ENCODE data around the gene SPAG16.

SPAG16 gene

DNA sequence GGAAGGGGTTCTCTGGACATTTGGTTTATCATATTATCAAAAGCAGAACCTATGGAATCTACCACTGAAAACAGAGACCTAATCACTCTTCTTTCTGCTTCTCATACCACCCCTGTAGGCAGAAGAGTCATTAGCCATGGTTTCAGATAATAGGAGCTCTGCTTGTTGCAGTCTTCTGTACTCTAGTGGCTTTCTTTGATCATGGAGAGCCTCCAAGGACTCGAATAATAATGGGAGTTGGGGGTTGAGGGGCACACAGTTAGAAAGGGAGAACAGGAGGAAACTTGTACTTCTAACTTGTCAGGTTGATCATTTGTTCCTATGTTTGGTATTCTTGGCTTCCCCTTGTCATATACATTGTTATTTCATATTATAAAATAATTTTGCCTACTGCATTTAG, 1074.2 kb downstream of the SPAG16 start:
- DNase-seq, result no peak
- Histone ChIP-seq H3K27me3 (ENCODE audit: insufficient read depth, low read depth, severe bottlenecking) (no peaks in the 10 kb centered on the region), H3K27ac (no peak overlapping the region), H3K4me3 (ENCODE audit: low read depth, low read length) (no peak overlapping the region), H3K9me3 (ENCODE audit: severe bottlenecking) (peaks cover 8% of the 10 kb centered on the region), H3K36me3 (no peaks in the 10 kb centered on the region)
- TF ChIP-seq, protein P1, sequence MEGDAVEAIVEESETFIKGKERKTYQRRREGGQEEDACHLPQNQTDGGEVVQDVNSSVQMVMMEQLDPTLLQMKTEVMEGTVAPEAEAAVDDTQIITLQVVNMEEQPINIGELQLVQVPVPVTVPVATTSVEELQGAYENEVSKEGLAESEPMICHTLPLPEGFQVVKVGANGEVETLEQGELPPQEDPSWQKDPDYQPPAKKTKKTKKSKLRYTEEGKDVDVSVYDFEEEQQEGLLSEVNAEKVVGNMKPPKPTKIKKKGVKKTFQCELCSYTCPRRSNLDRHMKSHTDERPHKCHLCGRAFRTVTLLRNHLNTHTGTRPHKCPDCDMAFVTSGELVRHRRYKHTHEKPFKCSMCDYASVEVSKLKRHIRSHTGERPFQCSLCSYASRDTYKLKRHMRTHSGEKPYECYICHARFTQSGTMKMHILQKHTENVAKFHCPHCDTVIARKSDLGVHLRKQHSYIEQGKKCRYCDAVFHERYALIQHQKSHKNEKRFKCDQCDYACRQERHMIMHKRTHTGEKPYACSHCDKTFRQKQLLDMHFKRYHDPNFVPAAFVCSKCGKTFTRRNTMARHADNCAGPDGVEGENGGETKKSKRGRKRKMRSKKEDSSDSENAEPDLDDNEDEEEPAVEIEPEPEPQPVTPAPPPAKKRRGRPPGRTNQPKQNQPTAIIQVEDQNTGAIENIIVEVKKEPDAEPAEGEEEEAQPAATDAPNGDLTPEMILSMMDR (IDR thresholded peaks at IDR 0.05; ENCODE audit: low read depth, low read length), result no peak

DNA sequence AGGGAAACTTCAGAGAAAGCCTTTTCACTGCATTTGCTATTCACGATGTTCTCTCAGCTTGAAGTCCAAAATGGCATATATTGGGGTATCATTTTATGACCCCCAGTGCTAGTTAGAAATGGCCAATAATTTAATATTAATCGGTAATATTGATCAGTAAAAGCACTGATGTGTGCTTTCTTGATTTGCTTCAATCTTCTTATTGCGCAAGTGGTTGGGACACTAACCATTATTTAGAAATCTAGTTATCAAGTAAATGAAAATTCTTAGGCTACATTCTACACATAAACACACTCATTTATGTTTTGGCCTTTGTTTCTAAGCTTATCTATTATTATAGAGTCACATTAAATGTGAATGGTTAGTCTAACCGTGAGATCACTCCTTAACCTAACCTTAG, 1076.9 kb downstream of the SPAG16 start:
- Histone ChIP-seq H3K9me3 (ENCODE audit: severe bottlenecking) (peaks cover 8% of the 10 kb centered on the region), H3K4me3 (ENCODE audit: low read depth, low read length) (no peak overlapping the region), H3K27me3 (ENCODE audit: insufficient read depth, low read depth, severe bottlenecking) (no peaks in the 10 kb centered on the region), H3K27ac (no peak overlapping the region), H3K36me3 (no peaks in the 10 kb centered on the region)
- no peak for DNase-seq
- TF ChIP-seq, protein P1 (IDR thresholded peaks at IDR 0.05; ENCODE audit: low read depth, low read length), result no peak

DNA sequence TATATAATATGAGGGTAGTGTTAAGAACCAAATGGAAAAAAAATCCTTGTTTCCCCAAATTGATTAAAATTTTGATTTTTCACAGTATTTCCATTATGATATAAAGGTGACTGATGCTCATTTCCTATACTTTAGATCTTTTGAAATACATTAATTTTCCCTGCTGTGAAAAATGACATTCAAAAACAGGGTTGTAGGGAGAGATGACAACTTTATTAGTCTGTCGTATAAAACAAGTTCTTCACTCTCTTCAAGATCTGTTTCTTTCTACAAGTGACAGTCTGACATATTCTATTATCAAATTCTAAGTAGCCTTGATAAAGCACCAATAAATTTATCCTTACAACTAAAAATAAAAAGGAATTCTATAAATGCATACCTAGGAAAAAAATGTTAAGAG, 1081.3 kb downstream of the SPAG16 start:
- TF ChIP-seq, protein P1 (IDR thresholded peaks at IDR 0.05; ENCODE audit: low read depth, low read length), result no peak
- no peaks in the 10 kb centered on the region for H3K27me3 ChIP-seq (ENCODE audit: insufficient read depth, low read depth, severe bottlenecking)
- no peak for DNase-seq

DNA sequence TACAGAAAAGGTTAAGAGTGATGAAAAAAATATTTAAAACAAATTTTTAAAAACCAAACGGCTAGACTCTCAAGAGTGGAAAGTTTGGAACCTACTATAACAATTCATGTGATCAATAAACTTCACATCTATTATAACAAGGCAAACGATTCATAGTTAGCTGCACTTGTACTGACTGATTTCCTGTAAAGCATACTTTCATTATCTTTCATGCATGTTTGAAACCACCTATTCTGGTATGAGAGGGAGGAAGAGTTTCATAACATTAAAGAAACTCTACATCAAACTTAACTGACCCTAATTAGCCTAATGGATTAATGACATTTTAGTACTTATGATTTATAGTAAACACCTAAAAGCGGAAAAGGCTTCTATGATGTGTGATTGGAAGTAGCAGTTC, 1082.9 kb downstream of the SPAG16 start:
- Histone ChIP-seq H3K36me3 (no peaks in the 10 kb centered on the region), H3K4me3 (ENCODE audit: low read depth, low read length) (no peak overlapping the region)
- no peak for DNase-seq

More for the DNA sequence above, 1081.3 kb downstream of the SPAG16 start:
- H3K4me3 ChIP-seq (ENCODE audit: low read depth, low read length), result no peak overlapping the region
- no peaks in the 10 kb centered on the region for H3K36me3 ChIP-seq
- H3K27ac ChIP-seq, result no peak overlapping the region
- no peaks in the 10 kb centered on the region for H3K9me3 ChIP-seq (ENCODE audit: severe bottlenecking)

DNA sequence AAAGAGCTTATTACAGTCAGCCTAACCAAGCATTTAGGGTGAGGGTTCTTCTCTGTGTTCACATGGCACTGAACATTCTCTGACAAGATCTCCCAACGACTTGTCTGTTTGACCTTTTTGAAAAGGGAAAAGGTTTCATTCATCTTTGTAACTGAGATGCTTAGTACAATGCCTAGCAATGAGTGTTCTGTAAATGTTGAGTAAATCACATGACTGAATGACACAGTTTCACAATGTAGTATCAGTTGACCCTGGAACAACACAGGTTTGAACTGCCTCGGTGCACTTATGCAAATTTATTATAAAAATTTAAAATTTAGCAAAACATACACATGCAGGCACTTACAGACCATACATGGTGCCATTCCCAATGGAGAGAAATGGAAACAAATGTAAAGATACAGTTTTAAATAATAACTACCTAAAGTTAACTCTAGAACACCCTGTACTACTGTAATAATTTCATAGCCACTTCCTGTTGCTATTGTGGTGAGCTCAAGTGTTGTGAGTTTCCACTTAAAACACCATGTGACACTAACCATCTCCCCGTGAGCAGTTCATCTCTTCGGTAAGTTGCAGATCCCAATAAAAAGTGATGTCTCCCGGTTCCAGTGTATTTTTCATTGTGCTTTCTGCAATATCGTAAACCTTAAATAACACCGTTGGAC, 1092.5 kb downstream of the SPAG16 start:
- Histone ChIP-seq H3K9me3 (ENCODE audit: severe bottlenecking) (no peaks in the 10 kb centered on the region), H3K4me3 (ENCODE audit: low read depth, low read length) (no peak overlapping the region), H3K27ac (no peak overlapping the region), H3K27me3 (ENCODE audit: insufficient read depth, low read depth, severe bottlenecking) (no peaks in the 10 kb centered on the region), H3K36me3 (no peaks in the 10 kb centered on the region)
- TF ChIP-seq, protein P1 (IDR thresholded peaks at IDR 0.05; ENCODE audit: low read depth, low read length), result no peak
- no peak for DNase-seq

More for the DNA sequence above, 1082.9 kb downstream of the SPAG16 start:
- Histone ChIP-seq H3K27ac (no peak overlapping the region), H3K27me3 (ENCODE audit: insufficient read depth, low read depth, severe bottlenecking) (no peaks in the 10 kb centered on the region), H3K9me3 (ENCODE audit: severe bottlenecking) (no peaks in the 10 kb centered on the region)
- TF ChIP-seq, protein P1 (IDR thresholded peaks at IDR 0.05; ENCODE audit: low read depth, low read length), result no peak

DNA sequence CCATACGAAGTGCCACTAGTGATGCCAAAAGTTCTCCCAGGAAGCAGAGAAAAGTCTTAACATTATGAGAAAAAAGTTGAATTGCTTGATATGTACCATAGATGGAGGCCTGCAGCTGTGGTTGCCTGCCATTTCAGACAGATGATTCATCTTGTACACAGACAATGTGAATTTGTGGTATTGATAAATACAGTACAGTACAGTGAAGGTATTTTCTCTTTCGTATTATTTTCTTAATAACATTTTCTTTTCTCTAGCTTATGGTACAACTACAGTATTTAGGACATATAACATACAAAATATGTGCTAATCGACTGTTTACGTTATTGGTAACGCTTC, 1093.0 kb downstream of the SPAG16 start:
- H3K4me3 ChIP-seq (ENCODE audit: low read depth, low read length), result no peak overlapping the region
- H3K27ac ChIP-seq, result no peak overlapping the region
- no peak for DNase-seq
- no peaks in the 10 kb centered on the region for H3K27me3 ChIP-seq (ENCODE audit: insufficient read depth, low read depth, severe bottlenecking)
- no peaks in the 10 kb centered on the region for H3K9me3 ChIP-seq (ENCODE audit: severe bottlenecking)
- TF ChIP-seq, protein P1 (IDR thresholded peaks at IDR 0.05; ENCODE audit: low read depth, low read length), result no peak
- H3K36me3 ChIP-seq, result no peaks in the 10 kb centered on the region

Data from WERI-Rb-1 (cell line).